Stimulated activated CD8-positive, alpha-beta memory T cell treated with anti-CD3 and anti-CD28 coated beads, Interleukin-2, amount 100 ng/mL, for 1 hour (primary cell): Measurements from ENCODE around the gene DGCR6L.
A peak's percentile ranks its signal among the peaks of the same experiment; 100 is the strongest.
"Not testable (repeated sequence)": the region's sequence is repeated elsewhere in the genome, so short reads cannot be mapped to it uniquely, and the experiment has no call there.

ENCODE experiments used
- DNase-seq, 2 donors: peaks; one replicate each; pipeline ENCODE4 v3.0.0-alpha.2; 2020; ENCODE audit warnings: low read depth in 2 of 2

The DGCR6L gene

DNA sequence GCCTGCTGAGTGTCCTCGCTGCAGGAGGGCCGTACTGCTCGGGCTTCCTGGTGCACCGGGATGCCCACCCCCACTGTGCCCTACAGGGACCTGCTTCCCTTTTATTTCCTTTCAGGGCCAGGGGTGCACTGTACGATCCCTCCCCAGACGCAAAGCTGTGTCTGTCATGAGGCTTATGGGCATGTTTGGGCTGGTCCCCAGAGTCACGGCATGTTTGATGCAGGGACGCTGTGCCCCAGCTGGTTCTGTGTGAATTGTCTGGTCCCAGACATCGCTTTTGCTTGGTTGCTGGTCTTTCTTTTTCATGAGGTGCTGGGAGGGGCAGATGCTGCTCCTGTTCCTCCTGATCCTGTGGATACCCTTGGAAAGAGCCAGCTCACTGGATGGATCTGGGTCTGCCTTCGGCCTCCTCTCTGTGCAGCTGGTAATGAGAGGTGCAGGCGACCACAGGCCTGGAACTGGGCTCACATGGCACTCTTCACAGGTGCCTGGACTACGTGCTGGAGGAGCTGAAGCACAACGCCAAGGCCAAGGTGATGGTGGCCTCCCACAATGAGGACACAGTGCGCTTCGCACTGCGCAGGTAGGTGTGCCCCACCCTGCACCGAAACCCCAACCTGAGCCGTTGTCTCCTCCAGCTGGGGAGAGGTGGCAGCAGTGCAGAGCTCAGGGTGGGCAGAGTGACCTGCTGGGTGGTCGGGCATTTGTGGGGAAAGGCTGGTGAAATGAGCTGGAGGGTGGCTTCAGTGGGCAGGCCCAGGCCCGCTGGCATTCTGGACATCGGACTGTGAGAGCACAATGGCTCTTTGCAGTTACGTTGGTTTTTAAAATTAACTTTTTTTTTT is 10.8 kb downstream of the DGCR6L start:
- not testable (repeated sequence) for DNase-seq

DNA sequence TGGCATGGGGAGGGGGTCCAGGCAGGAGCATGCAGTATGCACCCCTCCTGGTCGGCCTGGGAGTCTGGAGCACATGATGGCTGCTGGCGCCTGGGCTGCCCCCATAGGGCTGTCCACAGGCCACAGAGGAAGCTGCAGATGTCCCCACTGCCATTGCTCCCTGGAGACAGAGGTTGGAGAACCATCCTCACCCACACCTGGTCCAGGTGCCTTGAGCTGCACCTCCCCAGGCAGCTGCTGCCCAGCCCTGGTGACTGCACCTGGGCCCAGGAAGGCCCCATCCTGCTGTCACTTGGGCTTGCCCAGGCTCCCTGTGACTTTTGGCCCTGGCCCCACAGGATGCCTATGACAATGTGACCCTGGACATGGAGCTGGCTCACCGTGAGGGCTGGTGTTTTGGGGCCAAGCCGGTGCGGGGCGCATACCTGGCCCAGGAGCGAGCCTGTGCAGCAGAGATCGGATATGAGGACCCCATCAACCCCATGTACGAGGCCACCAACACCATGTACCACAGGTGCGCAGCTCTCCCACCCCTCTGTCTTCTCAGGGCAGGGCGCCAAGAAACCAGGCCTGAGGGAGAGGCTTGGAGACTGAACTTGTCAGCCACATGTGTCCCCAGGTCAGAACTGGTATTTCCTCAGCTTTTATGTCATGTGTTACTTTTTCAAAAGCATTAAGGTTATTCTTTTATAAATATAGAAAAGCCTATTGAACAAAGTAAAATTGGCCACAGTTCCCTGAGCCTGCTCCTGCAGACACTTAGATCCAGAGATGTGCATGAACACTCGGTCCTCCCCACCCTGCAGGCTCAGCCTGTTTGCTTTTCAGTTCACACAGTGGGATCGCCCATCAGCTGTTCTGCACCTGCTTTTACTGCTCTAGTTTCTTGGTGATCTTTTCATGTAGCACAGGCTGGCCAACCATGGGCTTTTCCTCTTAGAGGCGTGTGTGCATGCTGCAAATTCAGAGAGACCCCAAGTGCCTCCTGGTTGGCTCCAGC is 12.1 kb downstream of the DGCR6L start:
- DNase-seq = not testable (repeated sequence)

DNA sequence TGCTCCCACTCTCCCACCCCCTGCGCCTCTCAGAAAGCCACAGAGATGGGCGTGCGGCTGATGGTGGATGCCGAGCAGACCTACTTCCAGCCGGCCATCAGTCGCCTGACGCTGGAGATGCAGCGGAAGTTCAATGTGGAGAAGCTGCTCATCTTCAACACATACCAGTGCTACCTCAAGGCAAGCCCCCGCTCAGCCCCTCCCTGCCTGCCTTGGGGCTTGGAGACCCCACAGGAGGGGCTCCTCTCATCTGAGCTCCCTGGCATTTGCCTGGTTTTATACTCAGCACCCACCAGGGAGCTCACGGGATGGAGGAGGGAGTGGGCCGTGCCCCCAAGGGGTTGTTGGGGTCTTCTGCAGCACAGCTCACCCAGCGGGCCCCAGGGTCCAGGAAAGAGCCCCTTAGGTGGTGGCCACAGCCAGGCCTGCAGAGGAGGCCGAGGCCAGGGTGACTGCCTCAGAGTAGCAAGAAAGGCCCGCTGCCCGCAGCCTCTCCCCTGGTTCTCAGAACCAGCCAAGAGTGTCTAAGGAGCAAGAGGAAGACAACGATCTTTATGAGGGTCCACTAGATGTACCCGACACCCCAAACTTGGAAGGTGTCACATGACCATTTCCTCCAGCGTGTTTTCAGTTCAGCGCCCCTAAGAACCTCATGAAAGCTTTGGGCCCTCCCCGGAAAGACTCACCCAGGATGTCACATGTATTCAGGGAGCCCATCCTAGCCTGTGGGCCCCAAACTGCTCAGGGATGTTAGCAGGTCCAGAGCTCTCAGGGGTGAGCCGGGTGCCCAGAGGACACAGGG is 13.0 kb downstream of the DGCR6L start:
- not testable (repeated sequence) for DNase-seq

DNA sequence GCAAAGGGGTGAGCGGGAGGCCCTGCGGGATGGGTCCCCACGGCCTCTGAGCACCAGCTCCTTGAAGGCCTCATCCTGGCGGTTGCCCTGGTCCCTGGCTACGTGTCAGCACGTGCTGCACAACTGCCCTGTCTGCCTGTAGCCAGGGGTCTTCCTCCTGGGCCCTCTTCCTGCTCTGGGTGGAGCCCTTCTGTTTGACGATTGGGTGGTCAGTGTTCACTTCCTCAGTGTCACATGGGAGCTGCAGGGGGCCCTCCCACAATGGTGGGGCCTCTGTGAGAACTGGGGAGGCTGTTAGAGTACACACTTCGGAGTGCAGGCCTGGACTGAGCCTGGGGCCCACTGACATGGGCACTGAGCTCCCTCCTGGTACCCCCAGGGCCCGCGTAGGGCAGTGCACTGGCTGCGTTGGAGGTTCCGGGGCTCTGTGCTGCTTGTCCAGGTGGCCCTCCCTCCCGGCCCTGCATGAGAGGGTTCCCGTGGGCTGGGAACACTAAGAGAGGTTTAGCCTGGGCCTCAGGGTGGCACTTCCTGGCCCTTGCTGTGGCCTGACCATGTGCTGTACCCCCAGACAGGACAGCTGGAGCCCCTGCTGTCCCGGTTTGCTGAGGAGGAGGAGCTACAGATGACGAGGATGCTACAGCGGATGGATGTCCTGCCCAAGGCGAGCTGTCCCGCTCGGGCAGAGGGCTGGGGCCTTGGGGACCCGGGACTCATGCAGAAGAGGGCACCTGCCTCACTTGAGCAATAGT is 13.8 kb downstream of the DGCR6L start:
- no peak for DNase-seq

DNA sequence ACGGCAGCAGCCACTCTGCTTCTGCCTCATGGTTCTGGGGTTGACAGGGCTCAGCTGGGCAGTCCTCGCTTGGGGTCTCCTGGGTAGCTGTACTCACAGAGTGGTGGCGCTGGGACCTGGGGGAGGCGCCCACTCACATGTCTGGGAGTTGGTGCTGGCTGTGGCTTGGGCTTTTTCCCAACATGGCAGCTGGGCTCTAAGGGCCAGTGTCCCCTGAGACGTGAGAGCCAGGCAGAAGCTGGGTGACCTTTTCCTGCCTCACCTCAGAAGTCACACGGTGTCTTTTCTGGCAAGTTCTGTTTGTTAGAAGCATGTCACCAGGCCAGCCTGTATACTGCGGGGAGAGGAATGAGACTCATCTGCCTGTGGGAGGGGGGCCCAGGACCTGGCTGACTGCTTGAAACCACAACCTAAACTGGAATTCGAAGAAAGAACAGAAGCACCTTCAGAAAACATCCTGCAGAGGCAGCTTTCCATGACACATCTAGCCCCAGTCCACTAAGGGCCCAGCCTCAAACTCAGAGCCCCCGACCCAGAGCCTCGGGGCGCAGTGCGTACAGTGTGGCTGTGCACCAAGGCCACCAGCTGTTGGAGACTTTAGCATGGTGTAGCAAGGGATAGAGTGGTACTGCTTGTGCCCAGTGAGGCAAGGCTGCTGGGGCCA is 14.5 kb downstream of the DGCR6L start:
- DNase-seq = not testable (repeated sequence)

DNA sequence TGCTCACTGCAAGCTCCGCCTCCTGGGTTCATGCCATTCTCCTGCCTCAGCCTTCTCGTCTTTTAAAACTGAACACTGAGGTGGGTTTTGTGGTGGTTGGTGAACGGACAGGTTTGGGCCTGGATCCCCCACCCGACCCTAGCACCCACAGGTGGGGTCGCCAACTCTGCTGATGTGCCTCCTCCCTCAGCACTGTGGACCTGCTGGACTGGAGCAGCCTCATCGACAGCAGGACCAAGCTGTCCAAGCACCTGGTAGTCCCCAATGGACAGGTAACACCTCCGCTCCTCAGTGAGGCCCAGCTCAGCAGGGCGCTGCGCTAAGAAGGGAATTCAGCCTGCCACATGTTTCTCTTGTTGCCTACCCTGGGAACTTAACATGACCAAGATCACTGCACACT is 15.2 kb downstream of the DGCR6L start:
- no peak for DNase-seq

- DNase-seq = not testable (repeated sequence)
Measured at GRCh38 chr22:20303229-20303534, 16.7 kb downstream of the DGCR6L start.

DNA sequence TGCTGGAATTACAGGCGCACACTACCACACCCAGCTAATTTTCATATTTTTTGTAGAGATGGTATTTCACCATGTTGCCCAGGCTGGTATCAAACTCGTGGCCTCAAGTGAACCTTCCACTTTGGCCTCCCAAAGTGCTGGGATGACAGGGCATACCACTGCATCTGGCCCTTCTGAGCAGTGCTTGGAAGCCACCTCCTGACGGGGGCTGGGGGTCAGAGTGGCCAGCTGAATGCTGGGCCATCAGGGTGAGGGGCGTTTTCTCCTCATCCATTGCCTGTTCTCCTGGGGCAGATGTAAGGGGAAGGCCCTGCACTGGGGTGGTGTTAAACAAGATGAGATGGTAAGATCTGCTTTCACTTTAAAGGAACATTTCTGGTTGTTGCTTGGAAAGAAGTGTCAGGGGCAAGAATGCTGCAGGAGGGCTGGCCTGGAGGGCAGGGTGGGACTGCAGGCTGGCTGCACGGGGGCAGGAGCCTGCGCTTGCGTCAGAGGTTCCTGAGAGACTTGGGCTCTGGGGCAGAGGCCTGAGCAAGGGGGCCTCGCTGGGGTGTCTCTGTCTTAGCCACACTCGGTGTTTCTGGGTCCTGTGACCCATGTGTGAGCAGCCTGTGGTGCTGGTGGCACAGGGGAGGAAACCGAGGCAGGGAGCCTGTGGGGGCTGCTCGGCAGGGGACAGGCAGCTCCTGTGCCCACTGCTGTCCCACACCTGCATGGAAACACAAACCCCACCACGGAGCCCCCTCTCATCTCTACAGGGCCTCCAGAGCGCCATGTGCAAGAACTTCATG is 17.2 kb downstream of the DGCR6L start:
- no peak for DNase-seq

DNA sequence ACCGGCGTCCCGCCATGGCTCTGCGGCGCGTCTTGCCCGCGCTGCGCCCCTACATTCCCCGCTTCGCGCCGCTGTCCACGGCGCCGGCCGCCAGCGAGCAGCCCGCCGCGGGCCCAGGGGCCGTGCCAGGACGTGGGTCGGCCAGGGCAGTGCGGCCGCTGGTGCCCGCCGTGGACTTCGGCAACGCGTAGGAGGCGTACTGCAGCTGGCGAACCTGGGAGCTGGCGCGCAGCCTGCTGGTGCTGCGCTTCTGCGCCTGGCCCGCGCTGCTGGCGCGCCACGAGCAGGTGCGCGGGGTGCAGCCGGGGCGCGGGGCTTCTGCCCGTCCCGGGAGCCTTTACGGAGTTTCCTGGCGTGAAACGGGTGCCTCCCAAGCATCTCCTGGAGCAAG is 20.1 kb downstream of the DGCR6L start:
- no peak for DNase-seq

- peak; percentile 65 to 85 for DNase-seq
Measured at GRCh38 chr22:20298803-20299745, 20.8 kb downstream of the DGCR6L start.

GRCh38 chr22:20298110-20298802 is 21.6 kb downstream of the DGCR6L start:
- DNase-seq = no peak

DNA sequence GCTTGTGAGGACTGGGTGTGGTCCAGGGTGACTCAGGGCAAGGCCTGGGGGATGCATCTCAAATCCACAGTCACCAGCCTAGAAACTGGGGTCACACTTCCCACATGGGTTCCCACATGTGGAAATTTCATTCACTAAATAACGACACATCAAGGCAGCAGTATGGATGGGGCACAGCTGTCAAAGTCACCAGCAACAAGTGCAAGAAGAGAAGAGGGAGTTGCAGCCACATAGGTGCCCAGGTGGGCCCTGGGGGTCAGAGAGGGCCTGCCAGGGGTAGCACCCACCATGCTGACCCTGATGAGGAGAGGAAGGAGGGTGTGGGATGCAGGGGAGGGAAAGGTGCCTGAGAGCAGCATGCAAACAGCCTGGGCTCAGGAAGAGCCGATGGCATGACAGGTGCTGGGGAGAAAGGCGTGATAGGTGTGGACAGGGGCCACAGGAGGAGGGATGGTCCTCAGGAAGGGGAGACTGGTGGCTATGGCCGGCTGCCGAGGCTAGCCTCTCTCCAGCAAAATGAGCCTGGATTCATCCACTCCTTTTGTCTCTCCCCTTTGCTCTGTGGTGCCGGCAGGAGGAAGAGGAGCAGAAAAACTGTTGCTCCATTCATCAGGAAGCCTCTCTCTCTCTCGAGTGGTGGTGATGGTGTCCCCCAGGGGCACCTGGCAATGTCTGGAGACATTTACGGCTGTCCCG is 22.3 kb downstream of the DGCR6L start:
- no peak for DNase-seq

DNA sequence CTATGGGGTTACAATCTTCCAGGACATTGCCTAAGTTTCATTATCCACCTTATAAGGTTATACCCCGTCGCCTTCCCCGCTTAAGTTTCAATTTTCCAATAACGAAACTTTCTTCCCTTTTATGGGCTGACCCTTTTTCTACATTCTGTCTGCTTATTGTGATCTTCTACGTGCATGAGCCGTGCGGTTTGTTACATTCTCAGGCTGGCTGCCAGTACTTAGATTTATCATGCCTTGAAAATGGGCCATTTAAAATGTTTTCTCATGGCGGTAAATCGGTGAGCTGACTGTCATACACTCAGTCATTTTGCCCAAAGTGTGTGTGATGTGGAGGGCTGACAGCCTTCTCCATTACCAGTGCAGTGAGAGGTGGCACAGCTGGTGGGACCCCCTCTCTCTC is 23.3 kb downstream of the DGCR6L start:
- DNase-seq = no peak

- no peak for DNase-seq
Measured at GRCh38 chr22:20295262-20296064, 24.4 kb downstream of the DGCR6L start.

DNA sequence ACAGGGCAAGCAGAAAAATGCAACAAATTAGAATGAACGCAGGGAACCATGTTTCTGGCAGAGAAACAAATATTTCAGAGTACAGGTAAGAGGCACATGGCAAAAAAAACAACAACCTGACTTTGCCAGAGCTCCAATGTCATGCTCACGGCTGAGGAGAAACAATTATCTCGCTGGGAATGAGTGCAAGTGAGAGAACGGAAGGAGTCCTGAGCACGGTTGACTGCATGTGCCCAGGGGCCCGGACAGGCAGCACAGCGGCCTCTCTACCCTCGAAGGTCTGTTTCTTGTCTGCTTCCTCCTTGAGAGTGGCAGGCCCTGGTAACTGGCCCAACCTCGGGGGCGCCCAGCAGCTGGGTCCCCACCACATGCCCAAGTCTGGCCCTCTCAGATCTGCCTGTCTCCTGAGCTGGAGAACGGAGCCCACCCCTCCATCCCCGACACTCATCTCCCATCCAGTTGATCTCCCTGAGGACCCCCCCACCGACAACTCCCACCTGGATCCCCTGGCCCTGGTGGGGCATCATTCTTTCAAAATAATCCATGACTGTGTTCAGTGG is 27.1 kb downstream of the DGCR6L start:
- no peak for DNase-seq

- no peak for DNase-seq
Measured at GRCh38 chr22:20292108-20292507, 27.8 kb downstream of the DGCR6L start.
